NCI-H146 (cell line): ENCODE measurements around the gene GRIK4.
A peak's percentile ranks its signal among the peaks of the same experiment; 100 is the strongest.

Source experiments
- DNase-seq: peaks from one replicate; lab custom pipeline; 2025; lab: John Stamatoyannopoulos, UW

Gene GRIK4

GRCh38 chr11:120841074-120841473, 329.5 kb downstream of the GRIK4 start:
- DNase-seq, result no peak

- no peak for DNase-seq
Measured at GRCh38 chr11:120842195-120842594, 330.6 kb downstream of the GRIK4 start.

GRCh38 chr11:120853435-120853834, 341.9 kb downstream of the GRIK4 start:
- no peak for DNase-seq

GRCh38 chr11:120854988-120855387, 343.4 kb downstream of the GRIK4 start:
- no peak for DNase-seq

GRCh38 chr11:120857508-120857907, 346.0 kb downstream of the GRIK4 start:
- no peak for DNase-seq

GRCh38 chr11:120858740-120859139, 347.2 kb downstream of the GRIK4 start:
- DNase-seq, result no peak

- no peak for DNase-seq
Measured at GRCh38 chr11:120859552-120860295, 348.2 kb downstream of the GRIK4 start.

GRCh38 chr11:120863359-120863758, 351.8 kb downstream of the GRIK4 start:
- DNase-seq, result no peak

- no peak for DNase-seq
Measured at GRCh38 chr11:120867024-120867423, 355.5 kb downstream of the GRIK4 start.

GRCh38 chr11:120867531-120867930, 356.0 kb downstream of the GRIK4 start:
- peak; percentile 32 for DNase-seq

- no peak for DNase-seq
Measured at GRCh38 chr11:120867988-120868387, 356.4 kb downstream of the GRIK4 start.

GRCh38 chr11:120869097-120869496, 357.5 kb downstream of the GRIK4 start:
- no peak for DNase-seq

GRCh38 chr11:120869516-120870011, 358.0 kb downstream of the GRIK4 start:
- no peak for DNase-seq

GRCh38 chr11:120871194-120871593, 359.6 kb downstream of the GRIK4 start:
- no peak for DNase-seq

- no peak for DNase-seq
Measured at GRCh38 chr11:120871924-120872323, 360.4 kb downstream of the GRIK4 start.

GRCh38 chr11:120873966-120874735, 362.6 kb downstream of the GRIK4 start:
- DNase-seq, result no peak

GRCh38 chr11:120875986-120876385, 364.4 kb downstream of the GRIK4 start:
- no peak for DNase-seq

GRCh38 chr11:120877746-120878365, 366.3 kb downstream of the GRIK4 start:
- DNase-seq, result no peak

GRCh38 chr11:120878781-120879180, 367.2 kb downstream of the GRIK4 start:
- DNase-seq, result no peak

- DNase-seq, result no peak
Measured at GRCh38 chr11:120880498-120881175, 369.1 kb downstream of the GRIK4 start.

GRCh38 chr11:120881596-120881995, 370.0 kb downstream of the GRIK4 start:
- DNase-seq, result no peak

- no peak for DNase-seq
Measured at GRCh38 chr11:120882175-120882574, 370.6 kb downstream of the GRIK4 start.
